ENCODE measurements around the gene PRKD2. TPM values are rescaled to one million over a fixed set of nuclear protein-coding genes. Genes with fewer than 3 reads are reported as not detected.
"Not testable (repeated sequence)": the region's sequence is repeated elsewhere in the genome, so short reads cannot be mapped to it uniquely, and the experiment has no call there.

The PRKD2 gene
- total and polyA plus RNA-seq, 10 of the 15 experiments (the other 5 are each of a cell fraction or from before 2014, with no cell fraction given): 2.3 to 98.8 (median 32.9) TPM

GRCh38 chr19:46628970-46629369 lies 87.9 kb downstream of the PRKD2 start:
- ChIA-PET RAD21 (ENCODE audit: unreplicated experiment) (interaction anchor here (2.4 kb wide), 1 partner anchor 10 kb away, joined by 14 read pairs; no protein-coding TSS in a partner anchor), SMC1A (ENCODE audit: uncharacterized antibody, unreplicated experiment) (interaction anchor here (1.0 to 2.6 kb wide), 4 partner anchors 8 to 33 kb away, joined by 3 to 15 read pairs (median 6); partner anchors contain the start of gene DACT3), POLR2A (interaction anchor here (1.2 to 1.5 kb wide), 2 partner anchors 10 to 15 kb away, joined by 3 to 5 read pairs; no protein-coding TSS in a partner anchor), CTCF (interaction anchor here (1.3 to 12.1 kb wide), 4 partner anchors 8 to 33 kb away, joined by 4 to 150 read pairs (median 16); partner anchors contain the start of gene DACT3)
- H3K4me2 ChIP-seq (ENCODE audit: control insufficient read depth, insufficient read depth); DNase-seq (ENCODE audit: low read depth, low spot score); H3K4me3 ChIP-seq; H3K9ac ChIP-seq (ENCODE audit: control insufficient read depth, insufficient read depth, low read length); H3K36me3 ChIP-seq (ENCODE audit: control insufficient read depth in 2 of 2, insufficient read depth in 2 of 2, low read length in 1 of 2); H3K9me3 ChIP-seq (replicated peaks; ENCODE audit: control insufficient read depth, insufficient read depth, low read length); H2AFZ ChIP-seq (ENCODE audit: control insufficient read depth, low read depth, low read length); intact Hi-C loops (cut with micrococcal nuclease; ENCODE audit: unreplicated experiment); BruUV-seq (replicated peaks); H3K27ac ChIP-seq (ENCODE audit: control insufficient read depth, insufficient read depth); FAIRE-seq; H3K27me3 ChIP-seq (replicated peaks in 1 of 2; ENCODE audit: control insufficient read depth in 2 of 2, insufficient read depth in 2 of 2, low read length in 1 of 2); H4K20me1 ChIP-seq (ENCODE audit: control insufficient read depth, insufficient read depth); ATAC-seq; H3K79me2 ChIP-seq (ENCODE audit: control insufficient read depth, insufficient read depth, low read length); in situ Hi-C loops (cut with MboI): not testable (repeated sequence)
- 84% methylated on average over 7 of the region's 7 CpGs for WGBS (ENCODE audit: insufficient coverage, insufficient replicate concordance, low lambda C conversion rate, missing lambda C conversion rate)
- H3K4me1 ChIP-seq (ENCODE audit: control insufficient read depth, insufficient read depth, low read length): peaks cover 30% of the 10 kb centered on the region

DNA sequence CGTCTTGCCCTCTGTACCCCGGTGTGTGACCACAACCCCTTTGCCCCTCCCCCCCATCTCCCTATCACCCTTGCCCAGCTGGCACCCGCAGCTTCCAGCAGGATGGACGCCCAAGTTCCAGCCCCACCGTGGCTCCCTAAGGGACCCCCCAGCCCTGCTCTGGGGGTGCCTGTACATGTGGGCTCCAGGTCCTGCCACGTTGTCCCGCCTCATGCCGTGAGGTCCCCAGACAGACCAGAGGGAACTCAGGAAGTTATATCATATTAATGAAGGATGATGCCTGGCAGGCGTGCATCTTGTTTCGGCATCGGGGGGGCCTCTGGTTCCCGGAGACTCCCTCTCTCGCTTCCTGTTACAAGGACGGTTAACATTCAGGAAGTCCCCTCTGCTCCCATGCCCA lies 90.5 kb downstream of the PRKD2 start:
- in situ Hi-C loops (cut with MboI) (no loop called here), intact Hi-C loops (cut with micrococcal nuclease; ENCODE audit: unreplicated experiment) (no loop called here)
- no TSS peak for BruUV-seq (replicated peaks)
- WGBS (ENCODE audit: insufficient coverage, insufficient replicate concordance, low lambda C conversion rate, missing lambda C conversion rate): 39% methylated on average over 14 of the region's 14 CpGs
- H3K27ac ChIP-seq (ENCODE audit: control insufficient read depth, insufficient read depth): no peak overlapping the region
- CTCF ChIA-PET: interaction anchor here (3.6 to 12.1 kb wide), 2 partner anchors 11 to 35 kb away, joined by 13 to 150 read pairs; partner anchors contain the start of gene DACT3
- DNase-seq (ENCODE audit: low read depth, low spot score) (no peak), FAIRE-seq (no peak), ATAC-seq (no peak)
- TF ChIP-seq YBX1 (IDR thresholded peaks at IDR 0.05) (no peak), EED (IDR thresholded peaks at IDR 0.05; ENCODE audit: low read depth) (peak; percentile 52; the same call in 1 of the 2 replicates)
- SMC1A ChIA-PET (ENCODE audit: uncharacterized antibody, unreplicated experiment): interaction anchor here (1.2 to 17.6 kb wide), 3 partner anchors 12 to 36 kb away, joined by 3 to 286 read pairs (median 4); partner anchors contain the start of gene DACT3
- POLR2A ChIA-PET: interaction anchor here (1.0 to 2.7 kb wide), 3 partner anchors 10 to 89 kb away, joined by 3 to 8 read pairs (median 5); no protein-coding TSS in a partner anchor
- H3K79me2 ChIP-seq (ENCODE audit: control insufficient read depth, insufficient read depth, low read length): peaks cover 26% of the 10 kb centered on the region
- H3K4me2 ChIP-seq (ENCODE audit: control insufficient read depth, insufficient read depth): 0 out of 2 replicates have a peak overlapping the region, but pooled peaks have one; percentile 14
- H3K4me3 ChIP-seq: no peak overlapping the region
- H3K27me3 ChIP-seq (replicated peaks in 1 of 2; ENCODE audit: control insufficient read depth in 2 of 2, insufficient read depth in 2 of 2, low read length in 1 of 2): no peaks in the 10 kb centered on the region
- RAD21 ChIA-PET (ENCODE audit: unreplicated experiment): interaction anchor here (1.5 to 2.6 kb wide), 2 partner anchors 9 to 35 kb away, joined by 6 to 13 read pairs; partner anchors contain the start of gene DACT3
- no peaks in the 10 kb centered on the region for H3K36me3 ChIP-seq (ENCODE audit: control insufficient read depth in 2 of 2, insufficient read depth in 2 of 2, low read length in 1 of 2)
- no peak overlapping the region for H3K9ac ChIP-seq (ENCODE audit: control insufficient read depth, insufficient read depth, low read length)
- no peak overlapping the region for H2AFZ ChIP-seq (ENCODE audit: control insufficient read depth, low read depth, low read length)
- no peaks in the 10 kb centered on the region for H4K20me1 ChIP-seq (ENCODE audit: control insufficient read depth, insufficient read depth)
- no peaks in the 10 kb centered on the region for H3K9me3 ChIP-seq (replicated peaks; ENCODE audit: control insufficient read depth, insufficient read depth, low read length)
- H3K4me1 ChIP-seq (ENCODE audit: control insufficient read depth, insufficient read depth, low read length): peaks cover 27% of the 10 kb centered on the region

All from GM12878 (cell line).